Type B pancreatic cell (in vitro differentiated cells): ENCODE results near the gene RHOXF2B. TPM values are rescaled to one million over a fixed set of nuclear protein-coding genes. Genes with fewer than 3 reads are reported as not detected.
"Not testable (repeated sequence)": the region's sequence is repeated elsewhere in the genome, so short reads cannot be mapped to it uniquely, and the experiment has no call there.

Source experiments
- DNase-seq: peaks from one replicate; pipeline ENCODE4 v3.0.0; 2021; ENCODE audit warnings: mixed read lengths; ENCODE audit not compliant: unreplicated experiment; ENCODE audit errors: extremely low spot score
- H3K27ac Mint-ChIP-seq: 2 replicates; pipeline ENCODE4 v1.8.0; 2021; ENCODE audit warnings: mild to moderate bottlenecking, mixed read lengths
- H3K27me3 Mint-ChIP-seq: 2 replicates; pipeline ENCODE4 v1.8.0; 2021; ENCODE audit warnings: mixed read lengths
- H3K36me3 Mint-ChIP-seq: 2 replicates; pipeline ENCODE4 v1.8.0; 2021; ENCODE audit warnings: mixed read lengths
- H3K4me1 Mint-ChIP-seq: one replicate; pipeline ENCODE4 v1.8.0; 2021; ENCODE audit warnings: mixed read lengths; ENCODE audit not compliant: unreplicated experiment
- H3K4me3 Mint-ChIP-seq: 2 replicates; pipeline ENCODE4 v1.8.0; 2021; ENCODE audit warnings: mild to moderate bottlenecking, mixed read lengths
- H3K9me3 Mint-ChIP-seq: 2 replicates; pipeline ENCODE4 v1.8.0; 2021; ENCODE audit warnings: mixed read lengths
- CTCF ChIP-seq: fragments of 200-600 bp; sonication (generic); conservative IDR thresholded peaks from 2 replicates; pipeline ENCODE4 v1.5.0; 2021; ENCODE audit warnings: antibody characterized with exemption, mild to moderate bottlenecking
- total RNA-seq: library from RNA; stranded (reverse); gene quantifications from 2 replicates; pipeline ENCODE4 v1.2.1, GENCODE V29; 2021; ENCODE audit warnings: low replicate concordance

The RHOXF2B gene
- total RNA-seq, 1 donor from 2014 or later = not detected

- Mint-ChIP-seq H3K4me1 (no peaks in the 10 kb centered on the region), H3K27ac (no peak overlapping the region), H3K4me3 (no peak overlapping the region), H3K9me3 (no peaks in the 10 kb centered on the region), H3K27me3 (no peaks in the 10 kb centered on the region), H3K36me3 (no peaks in the 10 kb centered on the region)
- no peak for DNase-seq
- peak; percentile 16 for TF ChIP-seq CTCF
These were observed 12.7 kb upstream of the RHOXF2B start for GRCh38 chrX:120090208-120090607.

DNA sequence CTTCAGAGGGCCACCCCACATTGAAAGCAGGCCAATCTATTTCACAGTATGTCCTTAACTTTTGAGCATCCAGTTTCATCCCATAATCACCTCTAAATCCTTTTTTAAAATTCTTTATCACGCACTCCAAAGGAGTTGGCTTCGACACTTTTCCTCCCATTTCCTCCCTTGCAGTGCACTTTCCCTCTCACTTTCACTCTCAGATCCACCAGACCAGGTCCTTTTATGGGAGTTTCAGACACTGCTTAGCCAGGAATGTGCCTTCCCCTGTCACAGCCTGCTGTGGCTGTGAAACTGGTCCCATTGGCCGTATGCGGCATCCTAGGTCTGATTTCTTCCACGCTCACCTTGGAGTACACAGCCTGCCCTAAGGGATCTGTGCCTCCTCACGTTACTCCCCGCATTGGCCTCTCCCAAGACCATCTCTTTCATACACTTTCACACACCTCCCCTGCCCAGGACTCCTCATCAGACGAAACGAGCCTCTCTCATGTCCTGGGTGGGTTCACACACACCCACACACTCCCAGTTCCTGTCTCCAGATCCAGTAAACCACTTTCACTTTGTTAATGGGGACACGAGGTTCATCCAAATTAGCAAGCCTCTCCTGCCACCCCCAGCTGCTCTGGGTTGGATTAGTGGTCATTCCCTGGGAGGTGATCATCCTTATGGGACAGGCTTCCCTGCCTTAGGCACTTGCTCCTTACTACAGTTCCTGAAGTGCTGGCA, 10.0 kb upstream of the RHOXF2B start:
- no peaks in the 10 kb centered on the region for H3K9me3 Mint-ChIP-seq
- no peak overlapping the region for H3K4me3 Mint-ChIP-seq
- no peak for DNase-seq
- no peaks in the 10 kb centered on the region for H3K27me3 Mint-ChIP-seq
- H3K36me3 Mint-ChIP-seq = no peaks in the 10 kb centered on the region
- H3K27ac Mint-ChIP-seq = no peak overlapping the region
- no peak for TF ChIP-seq CTCF
- no peaks in the 10 kb centered on the region for H3K4me1 Mint-ChIP-seq

- H3K27ac Mint-ChIP-seq, H3K9me3 Mint-ChIP-seq, DNase-seq, H3K27me3 Mint-ChIP-seq, H3K36me3 Mint-ChIP-seq, H3K4me3 Mint-ChIP-seq, H3K4me1 Mint-ChIP-seq: not testable (repeated sequence)
These were observed 8.2 kb upstream of the RHOXF2B start for GRCh38 chrX:120085553-120086185.

DNA sequence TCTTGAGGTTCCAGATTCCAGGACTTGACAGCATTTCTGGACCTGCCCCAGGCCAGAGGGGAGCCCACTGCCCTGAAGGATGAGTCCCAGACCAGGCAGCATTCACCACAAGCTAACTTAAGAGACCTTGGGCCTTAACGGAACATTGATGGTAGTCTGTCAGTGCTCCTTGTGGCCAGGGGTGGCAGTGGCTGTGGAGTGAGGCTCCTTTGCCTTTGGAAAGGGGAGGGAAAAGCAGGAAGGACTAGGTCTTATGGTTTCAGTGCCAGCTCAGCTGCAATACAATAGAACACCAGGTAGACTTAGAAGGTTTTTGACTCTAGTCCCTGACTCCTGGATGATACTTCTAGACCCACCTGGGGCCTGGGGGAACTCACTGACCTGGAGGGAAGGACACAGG, 11.3 kb downstream of the RHOXF2B start:
- DNase-seq = peak; percentile 42
- not testable (repeated sequence) for H3K27ac Mint-ChIP-seq, H3K4me3 Mint-ChIP-seq, H3K4me1 Mint-ChIP-seq, H3K27me3 Mint-ChIP-seq, H3K36me3 Mint-ChIP-seq, H3K9me3 Mint-ChIP-seq

GRCh38 chrX:120042712-120043111, 34.8 kb downstream of the RHOXF2B start:
- H3K4me1 Mint-ChIP-seq, H3K9me3 Mint-ChIP-seq, DNase-seq, H3K27ac Mint-ChIP-seq, H3K36me3 Mint-ChIP-seq, H3K27me3 Mint-ChIP-seq, H3K4me3 Mint-ChIP-seq: not testable (repeated sequence)

DNA sequence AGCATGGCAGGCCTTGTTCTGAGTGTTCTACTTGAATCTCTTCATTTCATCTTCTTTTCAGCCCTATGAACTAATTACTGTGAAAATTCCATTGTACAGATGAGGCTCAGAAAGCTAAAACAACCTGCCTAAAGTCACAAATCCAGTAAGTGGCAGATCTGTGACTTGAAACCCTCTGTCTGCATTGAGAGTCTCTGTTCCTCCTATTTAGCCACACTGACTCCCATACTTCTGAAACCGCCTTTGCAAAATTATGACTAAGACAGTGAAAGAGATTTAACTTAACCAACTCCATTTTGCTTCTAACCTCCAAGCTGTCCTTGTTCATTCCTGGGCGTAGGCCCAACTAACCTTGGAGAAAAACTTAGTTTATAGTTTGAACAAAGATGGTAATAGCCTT, 35.2 kb downstream of the RHOXF2B start:
- H3K9me3 Mint-ChIP-seq, H3K36me3 Mint-ChIP-seq, H3K4me3 Mint-ChIP-seq, DNase-seq, H3K27ac Mint-ChIP-seq, H3K27me3 Mint-ChIP-seq, H3K4me1 Mint-ChIP-seq: not testable (repeated sequence)

GRCh38 chrX:120040176-120040575, 37.3 kb downstream of the RHOXF2B start:
- H3K9me3 Mint-ChIP-seq, H3K27ac Mint-ChIP-seq, H3K4me1 Mint-ChIP-seq, H3K27me3 Mint-ChIP-seq, H3K36me3 Mint-ChIP-seq, H3K4me3 Mint-ChIP-seq, DNase-seq: not testable (repeated sequence)

GRCh38 chrX:120039087-120039733, 38.3 kb downstream of the RHOXF2B start:
- H3K9me3 Mint-ChIP-seq, H3K4me1 Mint-ChIP-seq, H3K4me3 Mint-ChIP-seq, H3K27me3 Mint-ChIP-seq, DNase-seq, H3K36me3 Mint-ChIP-seq, H3K27ac Mint-ChIP-seq: not testable (repeated sequence)
